ENCODE measurements around the gene LCP2.
"Not testable (repeated sequence)": the region's sequence is repeated elsewhere in the genome, so short reads cannot be mapped to it uniquely, and the experiment has no call there.

The LCP2 gene

DNA sequence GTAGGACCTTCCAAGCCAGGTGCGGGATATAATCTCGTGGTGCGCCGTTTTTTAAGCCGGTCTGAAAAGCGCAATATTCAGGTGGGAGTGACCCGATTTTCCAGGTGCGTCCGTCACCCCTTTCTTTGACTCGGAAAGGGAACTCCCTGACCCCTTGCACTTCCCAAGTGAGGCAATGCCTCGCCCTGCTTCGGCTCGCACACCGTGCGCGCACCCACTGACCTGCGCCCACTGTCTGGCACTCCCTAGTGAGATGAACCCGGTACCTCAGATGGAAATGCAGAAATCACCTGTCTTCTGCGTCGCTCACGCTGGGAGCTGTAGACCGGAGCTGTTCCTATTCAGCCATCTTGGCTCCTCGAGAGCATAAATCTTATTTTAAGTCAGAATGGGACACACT lies 52.1 kb downstream of the LCP2 start:
- DNase-seq = not testable (repeated sequence)

DNA sequence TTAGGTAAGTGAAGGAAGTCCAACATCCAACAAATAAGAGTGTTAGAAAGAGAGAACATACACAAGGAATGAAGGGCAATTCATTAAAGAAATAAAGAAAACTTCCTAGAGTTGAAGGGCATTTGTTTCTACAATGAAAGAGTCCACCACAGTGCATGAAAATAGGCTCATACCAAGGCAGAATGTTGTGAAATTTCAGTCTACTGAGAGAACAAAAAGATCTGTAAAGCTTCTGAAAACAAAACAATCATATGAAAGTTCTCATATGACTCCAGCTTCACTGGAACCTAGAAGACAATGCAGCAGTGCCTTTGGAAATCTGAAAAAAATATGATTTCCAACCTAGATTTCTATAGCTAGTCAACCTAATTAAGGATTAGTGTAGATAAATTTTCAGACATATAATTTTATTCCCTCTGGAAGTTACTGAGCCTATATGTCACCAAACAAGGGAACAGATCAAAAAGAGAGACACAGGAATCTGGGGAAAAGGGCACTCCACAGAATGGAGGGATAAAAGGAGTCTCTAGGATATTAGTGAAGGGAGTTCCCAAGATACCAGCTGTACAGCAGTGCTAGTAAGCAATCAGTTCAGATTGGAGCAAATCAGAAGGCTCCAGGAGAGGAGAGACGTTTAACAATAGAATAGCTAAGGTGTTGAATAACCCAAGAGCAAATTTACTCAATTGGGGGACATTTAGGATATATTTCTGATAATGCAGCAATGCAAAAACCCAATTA lies 59.0 kb downstream of the LCP2 start:
- no peak for DNase-seq

DNA sequence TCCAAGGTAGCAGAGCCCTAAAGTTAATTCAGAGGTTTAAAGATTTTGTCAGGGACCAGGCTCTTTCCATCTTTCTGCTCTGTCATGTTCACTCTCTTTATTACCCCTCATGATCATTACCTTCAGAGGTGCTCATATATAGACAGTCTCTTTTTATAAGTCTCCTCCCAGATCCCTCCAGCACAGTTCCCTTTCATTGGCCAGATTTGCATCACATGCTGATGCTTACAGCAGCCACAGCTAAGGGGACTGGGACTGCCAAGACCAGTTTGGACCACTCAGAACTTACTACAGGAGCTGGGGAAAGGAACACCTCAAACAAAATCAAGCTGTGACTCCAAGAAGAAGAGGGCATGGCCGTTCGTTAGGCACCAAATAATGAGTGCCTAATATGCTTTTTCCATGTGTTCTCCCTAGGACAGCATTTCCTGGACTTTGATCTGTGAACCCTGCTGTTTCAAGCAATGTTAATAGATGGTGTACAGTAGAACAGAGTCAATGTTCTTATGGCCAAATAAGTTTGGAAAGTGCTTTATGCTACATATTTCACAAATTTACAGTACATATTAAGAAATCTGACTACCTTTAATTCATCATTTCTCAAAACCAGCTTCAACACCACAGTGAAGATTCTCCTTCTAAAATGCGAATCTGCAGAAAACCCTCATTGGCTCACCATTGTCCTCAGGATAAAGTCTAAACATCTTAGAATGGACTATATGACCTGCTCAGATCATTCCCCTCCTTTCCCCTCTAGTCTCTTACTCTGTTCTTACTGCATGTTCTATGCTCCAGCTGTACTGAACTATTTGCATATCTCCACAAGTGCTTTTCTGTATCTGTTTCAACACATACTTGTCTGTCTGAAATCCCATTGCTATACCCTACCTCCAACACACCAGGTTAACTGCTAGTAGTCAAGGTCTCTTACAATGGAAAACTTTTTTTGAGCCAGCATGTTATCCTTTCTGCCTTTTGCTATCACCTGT lies 61.4 kb downstream of the LCP2 start:
- no peak for DNase-seq

DNA sequence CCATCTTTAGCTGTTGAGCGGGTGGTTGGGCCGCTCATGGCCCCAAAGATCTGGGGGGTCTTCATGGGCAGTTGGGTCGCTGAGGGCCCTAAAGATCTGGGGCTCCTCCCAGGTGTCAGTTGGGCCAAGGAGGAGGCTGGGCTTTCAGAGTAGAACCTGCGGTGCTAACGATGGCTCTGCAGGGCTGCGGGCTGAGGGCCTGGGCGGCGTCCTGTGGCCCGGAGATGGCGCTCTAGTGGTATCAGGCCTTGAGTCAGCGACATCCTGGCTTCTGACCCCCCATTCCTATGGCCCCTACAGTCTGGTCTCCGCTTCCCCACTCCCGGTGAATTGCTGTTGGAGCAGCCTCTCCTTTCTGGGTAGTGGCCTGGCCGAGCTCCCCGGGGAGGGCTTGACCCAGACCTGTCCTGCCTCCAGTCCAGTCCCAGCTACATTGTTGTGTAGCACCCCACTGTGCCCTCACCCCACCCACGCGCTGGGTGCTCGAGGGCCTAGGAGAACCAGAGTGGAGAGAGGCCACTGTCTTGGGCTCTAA lies 64.2 kb downstream of the LCP2 start:
- no peak for DNase-seq

DNA sequence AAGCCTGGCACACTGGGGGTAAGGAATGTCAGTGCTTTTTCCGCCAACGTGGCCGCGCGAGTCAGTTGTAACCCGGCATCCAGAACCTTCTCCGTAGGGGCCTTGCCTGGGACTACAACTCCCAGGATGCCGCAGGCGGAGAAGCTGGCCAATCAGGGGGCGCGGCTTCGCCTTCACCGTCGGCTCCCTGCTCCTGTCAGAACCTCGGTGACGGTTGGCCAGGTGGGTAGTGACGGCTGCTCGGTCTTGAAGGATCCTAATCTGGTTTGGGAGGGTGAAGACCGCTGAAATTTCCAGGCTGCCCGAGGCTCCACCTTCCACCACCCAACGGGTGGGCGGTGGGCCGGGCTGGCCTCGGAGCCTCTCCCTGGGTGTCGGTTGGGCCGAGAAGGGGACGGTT lies 64.8 kb downstream of the LCP2 start, which contains the start of gene C5orf58:
Gene C5orf58 (plus strand): TSS at position 200 of the 400 bp plus-strand sequence. CDS start 1,992 bp downstream, outside the sequence.
- DNase-seq = no peak

DNA sequence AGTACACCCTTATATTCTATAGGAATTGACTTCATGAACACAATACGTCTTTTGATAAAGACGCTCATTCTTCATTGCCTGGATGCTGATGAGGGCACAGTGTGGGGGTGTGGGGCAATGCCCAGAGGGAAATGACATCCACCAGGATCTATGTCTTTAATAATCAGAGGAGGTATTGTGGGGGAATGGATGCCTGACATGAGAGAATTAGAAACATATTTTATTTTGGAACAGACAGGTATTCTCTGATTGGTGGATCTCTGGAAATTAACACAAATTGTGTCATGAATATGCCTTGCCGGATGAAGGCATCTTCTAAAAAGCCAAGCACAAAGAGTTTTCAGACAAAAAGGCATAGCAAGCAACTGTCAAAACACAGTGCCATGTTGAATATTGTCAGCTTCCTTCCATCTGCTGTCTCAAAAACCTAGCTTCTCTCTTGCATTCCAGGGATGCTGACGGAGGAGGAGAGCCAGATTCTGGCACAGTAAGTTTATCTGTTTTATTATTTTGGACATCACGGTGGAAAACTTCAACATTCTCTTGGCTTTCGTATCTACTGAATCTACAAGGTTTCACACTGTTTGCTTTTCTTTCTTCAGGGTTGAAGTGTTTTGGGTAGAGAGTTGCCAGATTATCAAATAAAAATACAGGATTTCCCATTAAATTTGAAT lies 68.7 kb downstream of the LCP2 start:
- DNase-seq = no peak

DNA sequence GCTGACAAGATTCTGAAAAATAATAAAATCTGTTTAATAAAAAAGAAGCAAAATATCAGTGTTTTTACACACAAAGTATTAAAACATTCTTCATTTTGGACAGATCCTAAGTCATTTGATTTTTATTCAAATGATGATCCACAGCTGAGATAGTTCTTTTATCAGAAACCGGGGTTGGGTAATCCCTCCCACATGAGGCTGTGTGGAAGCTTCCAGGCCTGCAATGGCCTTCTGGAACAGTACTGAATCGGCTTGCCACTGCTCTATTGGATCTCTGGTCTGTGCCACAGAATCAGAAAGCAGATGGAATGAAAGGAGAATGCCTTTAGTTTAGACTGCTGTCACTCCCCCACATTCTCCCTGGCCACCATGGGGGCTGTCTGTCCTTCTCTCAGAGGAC lies 70.9 kb downstream of the LCP2 start:
- DNase-seq = no peak

DNA sequence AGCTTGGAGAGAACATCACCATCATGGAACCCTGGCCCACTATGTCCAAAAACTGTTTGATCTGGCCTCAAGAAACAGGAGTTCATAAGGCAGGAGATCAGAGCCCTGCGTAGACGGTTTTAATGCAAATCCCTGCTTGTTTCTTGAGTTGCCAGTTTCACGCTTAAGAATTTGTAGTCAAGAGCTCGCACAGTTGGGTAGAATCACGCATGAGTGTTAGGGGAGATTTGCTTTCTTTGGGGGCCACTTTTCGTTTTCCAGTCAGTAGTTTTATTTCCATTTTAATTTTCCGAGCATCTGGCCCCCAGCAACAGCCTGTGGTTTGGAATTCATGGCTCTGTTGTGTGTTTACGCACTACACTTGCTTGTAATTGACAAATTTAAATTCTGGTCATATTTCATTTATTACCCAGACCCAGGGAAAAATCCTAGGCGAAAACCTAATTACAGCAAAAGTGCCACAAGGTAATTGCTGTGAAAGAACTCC lies 71.4 kb downstream of the LCP2 start:
- no peak for DNase-seq

DNA sequence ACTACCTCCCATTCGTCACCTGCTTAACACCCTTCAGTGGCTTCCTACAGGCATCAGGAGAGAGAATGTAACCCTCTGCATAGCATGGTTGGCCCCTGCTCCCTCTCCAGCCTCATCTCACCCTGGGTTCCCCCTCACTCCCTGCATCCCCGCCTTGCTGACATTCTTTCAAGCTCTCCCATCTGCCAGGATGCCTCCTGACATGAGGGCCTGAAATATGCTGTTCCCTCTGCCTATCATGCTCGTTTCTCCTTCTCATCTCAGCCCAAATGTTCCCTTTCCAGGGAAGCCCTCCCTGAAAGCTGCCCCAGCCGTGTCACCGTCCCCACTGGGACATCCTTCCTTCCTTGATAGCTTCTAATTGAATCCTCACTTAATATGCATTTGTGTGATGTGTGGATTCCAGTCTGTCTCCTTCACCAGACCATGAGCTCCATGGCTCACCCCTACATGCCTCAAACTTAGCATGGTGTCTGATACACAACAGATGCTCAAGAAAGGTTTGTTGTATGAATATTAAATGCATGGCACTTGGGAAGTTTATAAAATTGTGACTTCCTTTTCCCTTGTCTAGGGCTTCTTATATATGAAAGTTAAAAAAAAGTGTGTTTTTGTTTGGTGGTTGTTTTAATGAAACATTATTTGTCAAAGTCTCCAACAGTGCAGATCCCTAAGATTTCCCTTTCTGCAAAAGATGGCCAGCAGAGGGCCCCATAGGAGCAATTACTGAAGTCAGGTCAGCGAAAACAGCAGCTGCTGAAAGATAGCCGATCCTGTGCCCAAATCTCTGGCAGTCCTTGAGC lies 72.0 kb downstream of the LCP2 start:
- DNase-seq = peak; percentile 44

DNA sequence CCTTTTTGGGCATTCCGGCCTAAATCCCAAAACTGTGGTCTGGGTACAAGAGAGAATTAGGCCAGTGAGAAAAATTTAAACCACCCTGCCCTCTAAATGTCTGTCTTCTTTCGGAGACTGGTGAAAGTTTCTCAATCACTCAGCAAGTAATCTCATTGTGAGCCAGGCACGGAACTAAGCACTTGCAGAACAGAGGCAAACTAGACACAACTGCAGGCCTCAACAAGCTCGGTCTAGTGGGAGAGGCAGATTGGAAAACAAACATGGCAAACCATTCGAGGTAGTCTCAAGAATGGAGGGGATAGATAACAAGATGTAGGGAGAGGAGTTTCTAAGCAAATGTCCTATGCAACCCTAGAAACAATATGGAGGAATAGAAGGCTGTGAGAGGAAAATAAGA lies 73.7 kb downstream of the LCP2 start:
- DNase-seq = no peak

DNA sequence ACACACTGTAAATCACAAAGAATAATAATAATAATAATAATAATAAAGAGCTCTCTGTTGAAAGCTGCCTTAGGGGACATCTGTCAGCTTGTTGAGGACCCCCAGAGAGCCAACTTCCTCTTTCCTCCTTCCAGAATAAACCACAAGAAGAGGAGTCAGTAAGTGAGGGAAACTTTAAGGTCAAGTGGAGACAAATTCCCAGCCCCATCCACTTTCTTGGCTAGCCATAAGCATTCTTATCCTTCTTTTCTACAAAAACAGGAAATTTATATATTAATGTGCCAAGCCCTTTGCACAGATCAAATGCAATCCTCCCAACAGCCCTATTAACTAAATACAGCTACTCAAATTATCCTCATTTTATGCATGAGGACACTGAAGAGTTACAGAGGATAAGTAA lies 74.2 kb downstream of the LCP2 start:
- DNase-seq = no peak

DNA sequence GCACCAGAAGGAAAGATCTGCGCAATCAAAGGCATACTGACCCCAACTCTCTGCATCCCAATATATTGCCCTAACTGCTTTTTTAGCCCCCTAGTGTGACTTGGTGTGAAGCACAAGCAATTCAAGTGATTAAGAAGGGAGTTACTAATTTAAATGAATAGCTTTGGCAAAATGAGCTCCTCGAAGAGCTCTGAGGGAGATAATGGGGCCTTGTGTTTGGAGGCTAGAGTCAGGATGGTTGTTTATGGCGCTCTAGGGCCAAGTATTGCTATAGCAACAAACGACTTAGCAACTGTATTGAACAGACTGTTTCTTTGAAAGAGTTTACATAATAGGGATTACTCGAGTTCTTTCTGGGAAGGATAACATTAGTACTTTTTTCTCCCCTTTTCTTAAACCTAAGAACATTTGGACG lies 76.2 kb downstream of the LCP2 start:
- DNase-seq = no peak

DNA sequence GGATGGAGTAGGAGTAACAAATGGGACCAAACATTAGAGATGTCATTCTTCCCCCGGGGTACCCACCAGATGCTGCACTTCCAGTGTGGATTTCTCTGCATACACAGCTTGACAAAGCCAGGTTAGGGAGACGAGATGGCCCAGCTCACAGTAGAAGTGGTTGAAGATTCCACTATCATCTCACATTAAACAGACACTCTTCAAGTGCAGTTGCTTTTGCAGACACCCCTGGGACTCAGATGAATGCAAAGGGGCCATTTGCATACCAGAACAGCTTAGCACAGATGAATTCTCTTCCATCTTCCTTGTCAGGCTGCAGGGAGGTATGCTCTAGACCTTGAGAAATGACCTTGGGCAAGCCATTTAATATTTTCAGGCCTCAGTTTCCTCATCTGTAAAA lies 77.4 kb downstream of the LCP2 start:
- no peak for DNase-seq

DNA sequence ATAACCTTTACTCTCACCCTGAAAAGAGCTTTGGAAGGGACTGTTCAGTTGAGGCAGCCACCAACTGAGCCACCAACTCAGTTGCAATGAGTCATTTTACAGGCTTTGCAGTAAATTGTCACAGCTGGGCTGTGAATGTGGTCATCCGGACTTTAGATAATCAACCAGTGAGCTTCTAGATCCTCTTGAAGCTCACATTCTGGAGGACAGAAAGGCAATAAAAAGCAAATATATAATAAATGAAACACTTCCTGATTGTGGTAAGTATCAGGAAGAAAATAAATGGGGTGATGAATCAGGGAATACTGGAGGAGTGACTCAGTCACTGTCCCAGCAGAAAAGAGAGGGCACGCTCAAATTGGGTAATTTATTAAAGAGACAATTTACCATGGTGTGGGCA lies 78.0 kb downstream of the LCP2 start:
- DNase-seq = no peak

DNA sequence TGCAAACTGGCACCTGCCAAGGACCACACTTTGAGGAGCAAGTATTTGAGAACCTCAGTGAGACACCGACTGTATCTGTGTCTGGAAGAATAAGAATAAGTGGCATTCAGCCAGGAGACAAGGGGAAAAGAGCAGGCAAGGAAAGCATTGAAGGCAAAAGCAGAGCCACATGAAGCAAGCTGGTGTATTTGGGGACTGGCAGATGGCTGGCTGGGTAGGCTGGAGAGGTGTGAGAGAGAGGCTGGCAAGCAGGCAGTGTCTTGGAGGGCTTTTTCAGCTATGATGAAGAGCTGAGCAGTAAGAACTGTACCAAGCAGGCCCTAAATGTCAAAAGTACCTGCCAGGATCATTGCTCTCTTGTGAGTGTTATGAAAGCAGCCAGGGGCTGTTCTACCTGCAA lies 78.9 kb downstream of the LCP2 start:
- no peak for DNase-seq

DNA sequence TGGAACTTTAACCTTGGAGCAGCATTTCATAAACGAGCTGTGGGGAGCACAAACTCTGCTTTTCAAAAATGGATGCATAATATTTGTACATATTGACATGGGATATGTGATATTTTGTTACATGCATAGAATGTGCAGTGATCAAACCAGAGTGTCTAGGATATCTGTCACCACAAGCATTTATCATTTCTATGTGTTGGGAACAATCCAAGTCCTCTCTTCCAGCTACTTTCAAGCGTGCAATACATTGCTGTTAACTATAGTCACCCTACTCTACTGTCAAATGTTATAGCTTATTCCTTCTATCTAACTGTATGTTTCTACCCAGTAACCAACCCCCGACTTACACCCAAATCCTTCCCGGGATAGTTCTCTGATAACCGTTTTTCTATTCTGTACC lies 79.7 kb downstream of the LCP2 start:
- no peak for DNase-seq

DNA sequence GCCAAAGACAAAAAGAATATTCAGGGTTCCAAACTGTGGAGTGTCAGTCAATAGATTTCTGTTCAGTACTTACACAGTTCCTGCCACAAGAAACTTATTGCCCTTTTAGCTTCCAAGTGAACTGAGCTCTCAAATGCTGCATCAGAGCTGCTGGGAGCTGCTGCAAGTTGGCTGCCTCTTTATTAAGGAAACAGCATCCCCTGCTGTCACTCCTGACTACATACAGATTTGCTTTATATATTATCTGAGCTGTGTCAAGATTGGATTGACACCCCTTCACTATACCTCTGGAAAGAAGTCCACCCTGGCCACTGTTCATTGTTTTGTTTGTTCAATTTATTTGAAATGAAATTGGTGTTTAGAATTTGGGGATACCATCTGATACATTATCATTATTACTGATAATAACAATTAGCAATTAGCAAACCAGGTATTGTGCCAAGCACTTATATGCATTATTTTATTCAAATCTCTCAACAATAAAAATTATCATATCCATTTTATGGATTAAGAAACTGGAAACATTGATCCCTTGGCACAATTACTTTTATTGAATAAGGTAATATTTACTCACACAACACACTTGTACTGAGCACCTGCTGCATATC lies 81.2 kb downstream of the LCP2 start:
- peak; percentile 54 for DNase-seq

DNA sequence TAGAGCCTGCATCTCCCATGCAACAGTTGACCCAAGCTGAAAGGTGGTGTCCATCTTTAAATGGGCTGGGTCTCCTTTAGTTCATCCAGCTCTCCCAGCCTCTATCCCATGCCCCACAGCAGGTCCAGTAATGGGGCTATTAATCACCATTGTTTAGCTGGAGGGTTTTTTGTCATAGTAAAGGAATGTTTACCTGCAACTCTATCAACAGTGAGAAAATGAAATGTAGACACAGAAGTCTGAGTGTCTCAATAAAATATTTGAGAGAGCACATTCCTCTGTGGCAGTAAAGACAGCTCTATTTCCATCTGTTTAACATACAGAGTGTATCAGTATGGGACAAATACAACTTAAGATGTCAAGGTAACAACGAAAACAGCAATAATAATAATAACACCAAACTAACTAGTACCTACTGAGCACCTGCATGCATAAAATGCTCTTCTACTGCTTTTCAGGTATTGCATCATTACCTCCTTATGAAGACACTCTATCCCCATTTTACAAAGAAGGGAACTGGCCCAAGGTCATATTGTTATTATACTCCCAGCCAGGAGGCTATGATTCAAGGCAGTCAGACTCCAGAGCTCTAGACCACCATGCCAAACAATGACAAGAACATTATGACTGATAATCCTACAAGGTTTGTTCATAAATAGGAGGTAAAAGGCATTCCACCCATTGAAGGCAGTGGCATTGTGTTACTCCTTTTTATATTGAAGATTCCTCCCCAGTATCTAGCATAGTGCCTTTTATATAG lies 85.8 kb downstream of the LCP2 start:
- DNase-seq = no peak

DNA sequence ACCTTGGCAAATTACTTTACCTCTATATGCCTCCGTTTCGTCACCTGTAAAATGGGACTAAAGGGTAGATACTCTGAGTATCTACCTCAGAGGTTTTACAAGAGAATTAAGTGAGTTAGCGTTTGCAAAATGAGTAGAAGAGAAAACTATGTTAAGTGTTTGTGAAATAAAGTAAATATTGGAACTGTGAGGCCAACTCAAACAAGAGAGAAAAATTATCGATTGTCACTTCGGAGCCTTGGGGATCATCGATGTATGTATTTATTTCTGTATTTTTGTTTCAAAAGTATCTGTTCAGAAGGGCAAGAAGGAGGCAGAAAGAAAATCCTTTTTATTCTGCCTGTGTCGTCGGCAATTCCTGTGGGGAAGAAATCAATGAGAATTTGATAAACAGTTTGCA lies 90.6 kb downstream of the LCP2 start:
- no peak for DNase-seq

DNA sequence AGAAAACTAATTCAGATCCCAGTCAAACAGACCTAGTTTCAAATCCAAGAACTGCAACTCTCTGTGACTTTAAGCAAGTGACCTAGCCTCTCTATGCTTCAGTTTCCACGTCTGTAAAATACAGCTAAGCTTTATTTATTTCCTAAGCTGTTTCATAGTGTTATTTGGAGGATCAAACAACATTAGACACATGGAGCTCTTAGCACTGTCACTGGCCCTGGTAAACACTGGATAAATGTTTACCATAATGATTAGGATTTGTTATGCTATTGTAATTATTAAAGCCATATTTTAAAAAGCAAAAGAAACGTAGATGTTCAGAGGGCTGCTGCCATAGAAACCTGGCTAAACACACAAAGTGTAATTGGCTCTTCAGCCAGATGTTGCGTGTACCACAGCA lies 91.4 kb downstream of the LCP2 start:
- DNase-seq = no peak

DNA sequence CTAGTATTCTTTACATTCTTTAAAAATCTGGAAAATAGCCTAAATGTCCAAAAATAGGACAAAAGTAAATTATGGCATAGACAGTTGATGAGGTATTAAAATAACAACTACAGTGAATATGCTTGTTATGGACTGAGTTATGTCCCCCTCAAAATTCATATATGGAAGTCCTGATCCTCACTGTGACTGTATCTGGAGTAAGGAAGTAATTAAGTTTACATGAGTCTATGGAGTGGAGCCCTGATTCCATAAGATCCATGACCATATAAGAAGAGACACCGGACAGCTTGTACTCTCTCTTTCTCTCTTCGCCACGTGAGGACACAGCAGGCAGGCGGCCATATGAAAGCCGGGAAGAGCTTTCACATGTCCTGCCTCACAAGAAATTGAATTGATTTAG lies 93.4 kb downstream of the LCP2 start:
- DNase-seq = no peak

Measured in NCI-H2029 treated with DMSO at 0.1 percent for 48 hours (cell line).